GM19351 (cell line): Measurements from ENCODE around the gene UPB1.

ENCODE experiments used
- ATAC-seq: cut with Tn5 transposase; IDR thresholded peaks from one replicate; pipeline ENCODE4 v1.9.1; 2021; ENCODE audit warnings: mild to moderate bottlenecking, moderate library complexity; ENCODE audit not compliant: unreplicated experiment

The UPB1 gene

DNA sequence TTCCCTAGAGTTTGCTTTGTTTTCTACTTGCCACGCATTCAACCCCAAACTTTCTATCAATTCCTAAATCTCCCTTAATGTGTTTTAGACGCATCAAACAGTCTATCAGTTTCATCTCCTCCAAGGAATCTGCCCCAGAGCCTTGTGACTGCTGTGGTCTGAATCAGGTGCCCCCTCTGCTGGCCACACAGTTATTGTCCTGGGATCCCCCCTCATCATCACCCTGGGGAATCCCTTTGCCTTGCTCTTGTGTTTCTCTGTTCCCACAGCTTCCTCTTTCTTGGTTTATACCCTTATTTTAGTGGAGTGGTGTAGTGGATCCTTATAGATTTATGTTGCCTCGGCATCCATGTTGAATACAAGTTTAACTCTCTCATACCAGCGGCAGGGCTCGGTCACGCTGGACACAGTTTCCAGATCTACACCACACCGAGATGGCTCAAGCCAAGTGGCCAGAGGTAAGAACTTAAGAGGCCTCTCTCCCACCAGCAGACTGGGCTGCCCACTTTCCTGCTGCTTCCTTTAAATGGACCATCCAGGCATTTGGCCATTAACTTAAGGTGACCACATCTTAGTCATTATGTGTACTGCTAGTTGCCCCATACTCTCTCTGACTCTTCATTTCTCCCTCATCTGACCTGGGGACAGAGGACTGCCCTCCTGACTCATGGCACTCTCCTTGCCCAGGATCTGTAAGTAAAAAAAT is 8.2 kb downstream of the UPB1 start:
- ATAC-seq: no peak

DNA sequence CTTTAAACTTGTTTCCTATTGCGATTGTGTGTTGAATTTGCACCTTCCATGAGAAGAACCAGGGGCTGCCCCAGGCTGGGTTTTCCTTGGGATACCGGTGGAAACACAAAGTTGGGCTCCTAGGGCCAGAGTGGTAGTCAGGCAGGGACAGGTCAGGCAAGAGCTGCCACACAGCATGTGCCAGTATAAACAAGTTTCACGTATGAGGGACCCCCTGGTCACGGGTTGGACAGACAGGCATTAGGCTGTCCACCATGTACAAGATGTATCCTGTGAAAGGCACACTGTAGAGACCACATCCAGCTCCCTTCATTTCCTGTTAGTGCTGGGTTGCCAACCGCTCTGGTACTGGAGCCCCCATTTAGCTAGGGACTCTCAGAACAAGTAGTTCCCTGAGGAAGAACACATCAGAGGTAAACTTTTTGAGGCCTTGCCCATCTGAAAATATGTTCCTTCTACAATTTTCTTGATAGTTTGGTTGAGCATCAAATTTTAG is 8.8 kb downstream of the UPB1 start:
- ATAC-seq: no peak

DNA sequence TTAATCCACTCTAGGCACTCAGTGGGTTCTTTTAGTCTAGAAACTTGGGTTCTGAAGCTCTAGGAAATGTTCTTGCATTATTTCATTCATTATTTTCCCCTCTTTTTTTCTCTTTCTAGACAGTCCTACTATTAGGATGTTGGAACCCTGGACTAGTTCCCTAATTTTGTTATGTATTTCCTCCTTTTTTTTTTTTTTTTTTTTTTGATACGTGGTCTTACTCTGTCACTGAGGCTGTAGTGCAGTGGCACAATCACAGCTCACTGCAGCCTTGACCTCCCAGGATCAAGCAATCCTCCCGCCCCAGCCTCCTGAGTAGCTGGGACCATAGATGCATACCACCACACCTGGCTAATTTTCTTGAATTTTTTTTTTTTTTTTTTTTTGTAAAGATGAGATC is 9.4 kb downstream of the UPB1 start:
- ATAC-seq: no peak

DNA sequence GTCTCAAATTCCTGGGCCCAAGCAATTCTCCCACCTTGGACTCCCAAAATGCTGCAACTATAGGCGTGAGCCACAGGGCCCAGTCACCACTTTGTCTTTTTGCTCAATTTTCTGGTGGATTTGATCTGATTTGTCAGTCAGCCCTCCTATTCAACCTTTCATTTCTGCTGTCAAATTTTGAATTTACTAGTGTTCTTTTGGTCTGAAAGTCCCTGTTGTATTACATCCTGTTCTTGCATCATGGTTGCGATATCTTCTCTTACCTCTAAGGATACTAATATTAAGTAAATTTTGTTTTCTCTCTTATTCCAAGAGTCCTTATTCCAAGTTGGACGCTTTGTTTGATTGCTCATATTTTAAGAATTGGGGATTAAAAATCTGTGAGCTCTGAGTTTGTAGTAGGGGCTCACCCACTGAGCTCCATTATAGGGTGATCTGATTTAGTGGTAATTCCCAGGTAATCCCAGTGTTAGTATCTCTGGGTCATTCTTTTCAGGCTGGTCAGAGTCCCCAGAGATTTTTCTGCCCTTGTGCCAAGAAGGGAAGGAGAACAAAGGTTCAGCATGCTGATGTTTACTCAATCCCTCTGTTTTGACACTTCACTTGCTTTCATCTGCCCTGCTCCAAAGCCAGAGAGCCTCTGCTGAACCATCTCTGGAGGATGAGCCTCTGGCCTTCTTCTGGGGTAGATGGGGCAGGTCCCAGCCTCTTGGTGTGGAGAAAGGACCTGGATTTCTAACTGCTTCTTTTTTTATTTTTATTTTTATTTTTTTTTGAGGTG is 10.0 kb downstream of the UPB1 start:
- ATAC-seq: no peak

DNA sequence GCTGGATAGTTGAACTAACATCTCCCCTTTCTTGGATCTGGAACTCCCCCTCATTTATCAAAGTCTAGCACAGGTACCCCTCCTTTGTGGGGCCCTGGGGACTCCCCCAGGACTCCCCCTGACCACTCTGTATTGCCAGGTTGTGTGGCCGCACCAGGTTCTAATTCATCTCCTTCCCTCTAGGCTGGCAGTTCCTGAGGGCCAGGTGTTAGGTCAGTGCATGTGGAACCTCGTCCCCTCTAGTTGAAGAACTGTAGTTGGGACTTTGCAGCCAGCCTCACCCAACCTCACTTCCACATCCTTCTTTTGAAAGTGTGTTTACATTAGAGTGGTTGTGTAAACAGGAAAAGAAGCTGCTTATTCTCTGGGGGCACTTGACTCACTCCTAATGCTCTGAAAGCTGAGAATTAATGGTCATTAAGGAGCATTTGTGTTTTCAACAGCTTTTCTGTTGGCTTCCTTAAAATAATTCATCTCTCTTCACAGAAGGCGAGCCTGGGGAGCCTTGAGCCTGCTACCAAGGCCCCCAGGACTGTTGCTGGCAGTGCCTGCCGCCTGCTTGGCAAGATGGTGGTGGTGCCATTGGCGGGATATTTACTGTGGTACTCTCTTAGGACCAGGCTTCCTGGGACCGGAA is 11.8 kb downstream of the UPB1 start:
- no peak for ATAC-seq

DNA sequence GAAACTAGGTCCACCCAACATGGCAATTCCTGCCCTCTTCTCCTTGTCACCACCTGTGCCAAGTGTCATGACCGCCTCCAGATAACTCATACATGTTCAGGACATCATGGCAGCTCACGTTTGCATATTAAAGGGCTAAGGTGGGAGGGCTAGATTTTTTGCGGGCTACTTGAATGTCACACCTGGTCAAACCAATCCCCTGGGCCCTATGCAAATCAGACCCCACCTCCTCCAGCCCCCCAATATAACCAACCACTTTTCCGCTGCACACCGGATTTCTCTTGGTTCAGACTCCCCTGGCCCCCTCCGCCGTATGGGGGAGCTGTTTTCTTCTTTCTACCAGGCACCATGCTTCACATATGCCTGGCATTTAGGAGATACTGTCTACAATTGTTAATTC is 12.6 kb downstream of the UPB1 start:
- no peak for ATAC-seq

DNA sequence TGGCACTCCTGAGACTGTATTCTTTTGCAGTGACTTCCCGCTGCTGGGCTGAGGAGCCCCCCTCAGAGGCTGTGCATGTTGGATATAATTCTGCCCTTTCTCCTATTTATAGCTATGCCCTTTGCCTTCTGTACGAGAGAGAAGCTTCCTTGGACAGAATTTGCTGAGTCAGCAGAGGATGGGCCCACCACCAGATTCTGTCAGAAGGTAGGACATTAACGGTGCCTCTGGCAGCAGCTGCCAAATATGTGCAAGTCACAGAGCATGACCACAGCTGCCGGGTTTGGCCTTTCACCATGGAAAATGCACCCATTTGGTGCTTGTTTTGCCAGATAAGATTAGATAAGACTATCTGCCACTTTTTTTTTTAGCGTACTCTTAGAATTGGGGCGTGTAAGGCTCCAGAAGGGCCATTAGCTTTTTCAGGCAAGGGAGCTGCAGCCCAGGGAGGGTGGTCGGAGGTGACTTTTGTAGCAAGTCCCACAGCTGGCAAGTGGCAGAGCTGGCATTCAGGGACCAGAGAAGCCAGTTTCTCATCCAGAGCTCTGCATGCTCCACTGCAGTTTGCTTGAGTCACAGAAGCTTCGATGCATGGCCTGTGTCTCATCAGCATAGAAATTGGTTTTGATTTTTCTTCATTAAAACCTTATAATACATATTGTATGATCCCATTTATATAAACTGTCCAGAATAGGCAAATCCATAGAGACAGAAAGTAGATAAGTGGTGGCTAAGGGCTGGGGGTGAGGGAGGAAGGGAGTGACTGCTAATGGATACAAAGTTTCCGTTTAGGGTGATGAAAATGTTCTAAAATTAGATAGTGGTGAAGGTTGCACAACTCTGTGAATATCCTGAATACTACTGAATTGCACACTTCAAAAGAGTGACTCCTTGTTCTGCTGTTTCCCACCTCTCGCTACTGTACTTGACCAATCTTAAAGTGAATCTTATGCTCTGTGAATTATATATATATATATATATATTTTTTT is 15.8 kb downstream of the UPB1 start:
- ATAC-seq: no peak

DNA sequence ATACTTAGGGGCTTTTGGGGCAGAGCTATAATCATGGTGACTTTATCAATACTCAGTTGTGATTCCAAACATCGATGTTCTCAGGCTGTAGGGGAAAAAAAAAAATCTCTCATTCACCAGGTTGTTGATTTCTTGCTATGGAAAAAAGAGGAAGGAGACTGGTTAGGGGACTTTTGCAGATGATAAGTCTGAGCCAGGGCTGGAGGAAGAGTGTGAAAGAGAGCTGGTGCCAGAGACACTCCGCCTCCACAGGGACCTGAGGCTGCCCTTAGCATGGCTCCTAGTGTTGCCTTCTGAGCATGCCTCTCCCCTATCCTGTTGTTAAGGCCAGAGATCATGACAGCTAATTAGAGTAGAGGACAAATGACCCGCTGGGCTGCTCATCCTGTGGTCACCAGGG is 16.9 kb downstream of the UPB1 start:
- ATAC-seq: no peak

DNA sequence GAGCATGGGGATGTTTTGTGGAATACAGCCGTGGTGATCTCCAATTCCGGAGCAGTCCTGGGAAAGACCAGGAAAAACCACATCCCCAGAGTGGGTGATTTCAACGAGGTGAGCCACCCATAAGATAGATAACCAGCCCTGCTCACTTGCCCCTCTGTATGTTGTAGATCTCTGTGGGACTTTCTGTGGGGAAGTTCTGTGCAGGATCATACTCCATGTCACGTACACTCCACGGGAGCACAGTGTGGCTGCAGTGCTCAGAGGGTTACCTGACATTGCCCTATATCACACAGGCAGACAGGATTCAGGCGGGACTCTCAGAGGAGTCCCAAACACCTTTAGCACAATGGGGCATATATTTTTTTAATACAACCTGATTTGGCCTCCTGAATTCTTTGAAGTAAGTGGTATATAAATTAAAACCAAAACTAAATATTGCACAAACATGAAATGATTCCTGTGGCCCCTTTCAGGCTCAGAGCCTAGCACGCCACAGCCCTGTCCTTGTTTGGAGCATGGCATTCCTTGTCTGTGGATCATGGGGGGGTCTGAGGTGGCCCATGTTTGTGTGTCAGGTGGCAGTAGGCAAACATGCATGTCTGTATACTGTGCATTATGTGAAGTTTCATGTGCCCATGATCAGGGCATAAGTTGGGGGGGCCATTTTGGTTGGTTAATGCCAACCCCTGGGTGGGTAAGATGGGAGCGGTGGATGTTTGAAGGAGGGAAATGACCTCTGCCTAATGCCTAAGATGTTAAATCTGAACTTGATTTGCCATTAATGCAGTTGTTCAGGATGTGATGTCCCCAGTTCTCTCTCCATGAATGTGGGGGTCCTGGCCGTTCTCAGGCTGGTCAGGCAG is 18.5 kb downstream of the UPB1 start:
- no peak for ATAC-seq

DNA sequence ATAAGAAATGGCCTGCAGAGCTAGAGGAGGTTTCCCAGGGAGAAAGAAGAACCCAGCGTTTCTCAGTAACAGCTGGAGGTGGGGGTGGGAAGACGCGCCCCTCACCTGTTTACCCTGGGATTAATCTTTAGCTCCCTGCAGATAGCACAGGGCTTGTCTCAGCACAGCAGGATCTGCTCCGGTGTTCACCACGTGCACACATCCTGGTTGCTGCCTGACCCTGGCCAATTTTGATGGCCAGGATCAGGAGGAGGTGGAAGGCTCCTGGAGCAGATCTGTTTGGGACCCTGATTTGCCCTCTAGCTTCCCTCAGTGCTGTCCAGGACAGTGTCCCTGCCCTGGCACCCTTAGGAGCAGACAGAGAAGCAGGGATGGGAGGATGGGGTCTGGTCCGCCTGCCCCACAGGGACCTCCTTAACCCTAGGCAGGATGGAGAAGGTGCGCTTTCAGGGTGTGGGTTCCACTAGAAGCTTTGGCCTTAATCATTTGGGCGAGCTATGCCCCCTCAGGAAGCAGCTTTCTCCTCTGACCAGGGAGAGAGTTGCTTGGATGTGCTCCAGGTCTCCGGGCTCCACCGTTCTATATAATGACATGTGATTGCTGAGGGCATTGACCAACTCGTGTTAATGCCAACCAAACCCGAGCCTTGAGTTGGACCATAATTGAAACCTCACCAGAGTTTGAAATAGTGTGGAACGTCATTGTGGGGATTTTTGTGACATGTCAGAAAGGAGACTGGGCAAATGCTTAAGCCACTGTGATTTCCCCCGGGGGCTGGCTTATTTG is 19.3 kb downstream of the UPB1 start:
- ATAC-seq: no peak

DNA sequence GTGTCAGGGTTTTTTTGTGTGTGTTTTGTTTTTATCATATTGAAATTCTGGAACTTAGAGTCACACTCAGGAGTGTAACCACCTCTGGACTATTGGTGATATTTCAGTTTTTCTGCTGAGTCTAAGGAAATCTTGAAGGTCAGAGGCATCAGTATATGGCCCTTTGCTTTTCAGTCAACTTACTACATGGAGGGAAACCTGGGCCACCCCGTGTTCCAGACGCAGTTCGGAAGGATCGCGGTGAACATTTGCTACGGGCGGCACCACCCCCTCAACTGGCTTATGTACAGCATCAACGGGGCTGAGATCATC is 19.9 kb downstream of the UPB1 start:
- no peak for ATAC-seq

DNA sequence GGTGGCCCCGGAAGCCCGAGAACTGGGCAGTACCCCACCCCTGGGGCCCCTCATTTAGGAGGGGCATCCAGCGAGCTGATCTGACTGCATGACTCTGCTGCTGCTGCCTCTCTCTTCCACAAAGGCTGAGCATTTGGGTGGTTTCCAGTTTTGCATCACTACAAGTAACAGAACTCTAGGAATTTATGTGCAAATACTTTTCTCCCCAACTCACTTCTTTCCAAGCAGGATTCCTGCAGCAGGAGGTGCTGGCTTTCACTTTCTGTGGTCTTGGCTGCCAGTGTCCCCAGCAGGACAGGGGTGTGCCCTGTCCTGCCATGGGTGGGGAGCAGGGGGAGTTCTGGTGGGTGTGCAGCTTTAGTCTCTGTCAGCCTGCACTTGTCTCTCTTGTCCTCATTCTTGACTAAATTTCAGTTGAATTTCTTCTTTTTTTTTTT is 21.2 kb downstream of the UPB1 start:
- no peak for ATAC-seq

DNA sequence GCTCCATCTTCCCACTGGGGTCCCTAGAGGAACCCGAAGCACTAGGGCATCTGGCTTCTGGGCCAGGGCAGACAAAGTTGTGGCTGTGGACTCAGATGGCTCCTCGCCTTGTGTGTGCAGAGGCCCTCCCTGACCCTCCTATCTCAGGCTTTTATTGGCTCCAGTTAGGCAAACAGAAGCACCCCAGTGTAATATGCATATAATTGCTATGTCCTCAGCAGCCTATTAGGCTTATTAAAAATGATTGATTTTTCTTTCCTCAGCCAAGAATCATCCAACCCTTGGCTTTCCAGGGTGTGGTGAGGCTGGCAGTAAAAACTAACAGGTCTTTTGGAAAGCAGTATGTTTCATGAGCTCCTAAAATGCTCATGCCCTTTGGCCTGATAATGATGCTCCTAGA is 22.3 kb downstream of the UPB1 start:
- no peak for ATAC-seq

DNA sequence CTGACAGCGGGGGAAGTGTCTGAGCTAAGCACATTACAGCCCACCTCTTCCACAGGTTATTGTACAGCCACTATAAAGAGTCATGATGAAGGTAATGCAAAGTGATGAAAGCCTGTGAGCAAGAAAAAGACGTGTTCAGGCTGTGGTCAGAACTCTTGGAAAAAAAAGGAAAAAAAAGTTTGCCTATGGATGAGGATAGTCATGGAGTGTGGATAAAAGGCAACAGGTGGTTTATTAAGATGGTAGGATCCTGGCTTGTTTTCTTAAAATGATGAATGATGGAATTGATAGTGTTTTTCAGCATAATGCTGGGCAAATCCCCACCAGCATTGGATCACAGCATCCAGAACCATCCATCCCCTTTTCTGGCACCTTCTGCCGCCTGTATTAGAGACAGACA is 23.1 kb downstream of the UPB1 start:
- ATAC-seq: no peak

DNA sequence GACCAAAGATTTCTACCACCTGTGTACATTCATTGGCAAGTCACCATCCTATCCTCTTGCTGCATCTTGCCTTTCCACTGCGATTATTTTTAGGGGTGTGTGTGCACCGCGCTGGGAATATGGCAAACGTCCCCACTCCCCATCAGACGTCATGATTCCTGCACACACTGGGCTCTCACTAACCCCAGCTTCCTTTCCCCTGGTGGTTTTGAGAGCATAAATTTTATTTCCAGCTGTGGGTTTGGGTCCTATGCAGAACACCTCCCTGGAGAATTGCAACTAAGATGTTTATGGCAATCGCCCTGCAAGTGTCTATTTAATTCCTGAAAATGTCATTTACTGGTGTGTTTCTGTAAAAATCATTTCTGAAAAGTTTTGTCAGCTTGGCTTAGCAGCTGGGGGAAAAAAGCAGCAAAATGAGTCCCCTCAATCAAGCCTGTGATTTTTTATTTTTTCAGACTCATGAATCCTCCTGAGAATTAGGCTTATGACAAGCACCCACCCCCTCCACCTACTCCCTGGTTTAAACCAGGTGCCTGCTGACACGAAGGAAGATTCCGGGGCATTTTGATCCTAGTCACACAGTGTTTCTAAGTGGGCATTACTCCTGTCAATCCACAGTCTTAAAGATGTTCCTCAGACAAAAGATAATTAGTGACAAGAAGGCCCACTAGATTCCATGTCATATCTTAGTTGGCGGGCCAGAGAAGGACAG is 23.8 kb downstream of the UPB1 start:
- ATAC-seq: no peak

DNA sequence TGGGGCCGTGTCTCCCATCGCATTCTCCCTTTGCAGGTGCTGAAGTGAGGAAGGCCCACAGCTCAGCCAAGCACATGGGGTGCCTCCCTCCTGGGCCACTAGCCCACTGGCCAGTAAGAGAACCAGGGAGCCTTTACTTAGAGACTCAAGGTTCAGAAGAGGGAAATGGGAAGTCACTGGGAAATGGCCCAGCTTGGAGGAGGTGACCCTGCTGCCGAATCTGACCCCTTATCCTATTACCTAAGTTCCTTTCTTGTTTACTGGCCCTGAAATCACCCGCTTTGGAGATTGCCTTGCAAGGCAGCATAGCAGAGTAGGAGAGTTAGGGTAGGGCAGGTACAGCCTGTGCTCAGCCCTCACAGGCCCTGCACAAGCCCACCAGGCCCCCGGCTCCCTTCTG is 24.4 kb downstream of the UPB1 start:
- ATAC-seq: no peak

DNA sequence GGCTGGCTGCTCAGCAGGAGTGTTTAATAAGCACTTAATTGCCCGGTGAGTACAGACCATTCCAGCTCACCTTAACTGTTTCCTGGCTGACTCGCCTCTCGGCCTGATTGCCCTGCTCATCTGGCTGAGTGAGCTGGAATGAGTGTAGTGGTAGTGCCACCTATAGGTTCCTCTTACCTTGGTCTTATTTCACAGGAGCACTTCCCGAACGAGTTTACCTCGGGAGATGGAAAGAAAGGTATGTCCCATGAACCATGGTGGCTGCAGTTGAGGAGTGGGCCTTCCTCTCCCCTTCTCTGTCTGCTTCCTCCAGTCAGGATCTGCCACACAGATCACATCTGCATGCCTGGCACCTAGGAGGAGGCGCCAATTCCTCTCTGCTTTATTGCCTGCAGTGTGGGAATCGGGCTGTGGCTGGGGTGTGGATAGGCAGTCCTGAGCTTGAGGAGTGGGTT is 26.7 kb downstream of the UPB1 start:
- no peak for ATAC-seq

DNA sequence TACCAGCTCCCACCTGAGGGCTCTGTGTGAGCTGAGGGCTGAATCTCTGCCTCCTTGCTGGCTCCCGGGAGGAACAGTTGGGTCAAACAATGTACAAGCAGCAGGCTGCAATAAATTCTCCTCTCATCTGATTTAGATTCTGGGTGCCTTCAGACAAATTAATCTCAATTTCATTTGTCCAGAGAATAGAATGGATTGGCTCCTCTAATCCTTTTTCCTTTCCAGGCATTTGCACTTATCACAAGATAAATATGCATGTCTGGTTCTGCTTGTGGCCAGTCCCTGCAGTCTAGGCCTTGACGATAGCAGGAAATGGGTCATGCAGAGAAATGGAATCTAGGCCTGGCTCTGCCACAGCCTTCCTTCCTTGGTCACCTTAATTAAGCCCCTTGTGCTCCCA is 28.7 kb downstream of the UPB1 start:
- ATAC-seq: no peak
